Gastrocnemius medialis (tissue), 4 donors: ENCODE data around the gene LHX6. TPM values are rescaled to one million over a fixed set of nuclear protein-coding genes. Genes with fewer than 3 reads are reported as not detected.

Experiments
- ATAC-seq, 2 donors: fragments of 150-250 bp; one replicate each; pipeline ENCODE4 v1.9.1; 2016
- DNase-seq, 2 donors: peaks; one replicate each; pipeline ENCODE4 v3.0.0-alpha.2; 2019
- H3K27ac ChIP-seq, 4 donors: fragments of 200-600 bp; sonication (generic); 1 replicate in 1 of 4; 2 replicates in 3 of 4; pipeline ENCODE4 v1.5.1; 2016 to 2018; ENCODE audit warnings: mild to moderate bottlenecking in 2 of 4, moderate library complexity in 1 of 4
- H3K27me3 ChIP-seq, 3 donors: fragments of 200-600 bp; sonication (generic) in 2 of 3; 1 replicate in 1 of 3; 2 replicates in 2 of 3; pipeline versions ENCODE4 v1.5.1 to v1.6.0; 2016 to 2019; ENCODE audit warnings: mild to moderate bottlenecking in 1 of 3, moderate library complexity in 1 of 3
- H3K36me3 ChIP-seq, 2 donors: fragments of 200-600 bp; sonication (generic) in 1 of 2; one replicate each; pipeline ENCODE4 v1.5.1; 2017 to 2018
- H3K4me1 ChIP-seq, 2 donors: fragments of 200-600 bp; sonication (generic) in 1 of 2; one replicate each; pipeline ENCODE4 v1.5.1; 2016 to 2017; ENCODE audit warnings: mild to moderate bottlenecking in 2 of 2
- H3K4me3 ChIP-seq, 4 donors: fragments of 200-600 bp; sonication (generic) in 3 of 4; 1 replicate in 1 of 4; 2 replicates in 3 of 4; pipeline ENCODE4 v1.5.1; 2016 to 2019; ENCODE audit warnings: mild to moderate bottlenecking in 2 of 4
- H3K9me3 ChIP-seq, 3 donors: fragments of 200-600 bp; sonication (generic) in 2 of 3; 1 replicate in 1 of 3; 2 replicates in 2 of 3; pipeline ENCODE4 v1.5.1; 2016 to 2019
- POLR2A ChIP-seq, 2 donors: fragments of 450-650 bp; IDR thresholded peaks; one replicate each; pipeline ENCODE4 v1.6.1; 2017; ENCODE audit warnings: antibody characterized with exemption in 2 of 2, mild to moderate bottlenecking in 2 of 2, moderate library complexity in 2 of 2
- in situ Hi-C, 4 donors: fragments of 200-750 bp; cut with MboI; loops; one replicate each; pipeline versions ENCODE4 v1.15.0 to v1.8.0; 2017; ENCODE audit warnings: low sequenced_read_pairs in 4 of 4
- intact Hi-C: fragments of 100-400 bp; cut with DNase I; formaldehyde crosslinking; loops from one replicate; pipeline ENCODE4 v1.15.1; 2023; ENCODE audit warnings: low total_unique reads
- total RNA-seq, 4 donors: library from RNA; depleted of rRNA; stranded (reverse); fragments of >200 nt; gene quantifications; one replicate each; pipeline versions ENCODE4 v1.1.0 to v1.2.3, GENCODE V29; 2016
- TF ChIP-seq, protein P1 (sequence below), 5 experiments: fragments of 450-650 bp in 3 of 5; fragments of 200-600 bp in 2 of 5; sonication (generic) in 2 of 5; IDR thresholded peaks in 4 of 5; conservative IDR thresholded peaks in 1 of 5; 1 replicate in 4 of 5; 2 replicates in 1 of 5; pipeline ENCODE4 v1.5.1; 2016 to 2019; ENCODE audit warnings: antibody characterized with exemption in 5 of 5, mild to moderate bottlenecking in 3 of 5, moderate library complexity in 3 of 5

Gene LHX6
- total RNA-seq, 4 donors from 2014 or later, result 0.83 to 4.5 (median 1.7) TPM

DNA sequence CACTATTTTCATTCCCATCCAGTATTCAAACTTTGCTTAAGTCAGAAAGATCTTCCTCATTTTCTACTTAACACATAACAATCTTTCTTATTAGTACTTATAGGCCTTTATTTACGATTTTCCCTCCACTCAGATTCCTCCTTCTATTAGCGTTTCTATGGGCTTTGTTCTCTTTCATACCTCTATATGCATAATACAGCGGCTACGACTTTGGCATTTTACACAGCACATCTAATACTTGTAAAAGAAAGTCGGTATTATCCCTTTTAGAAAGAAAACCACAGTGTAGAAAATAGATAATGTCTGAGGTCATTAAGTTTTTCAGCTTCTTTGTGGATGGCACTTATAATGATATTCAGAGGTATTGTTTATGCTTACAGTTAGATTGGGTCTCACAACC is 27.4 kb upstream of the LHX6 start:
- DNase-seq, result no peak
- ATAC-seq, result no peak
- Histone ChIP-seq H3K27ac (no peak overlapping the region), H3K4me3 (no peak overlapping the region), H3K36me3 (peaks cover 0 to 47% of the 10 kb centered on the region in 2 donors), H3K4me1 (peaks cover 10 to 23% of the 10 kb centered on the region in 2 donors), H3K9me3 (no peaks in the 10 kb centered on the region), H3K27me3 (no peaks in the 10 kb centered on the region)
- intact Hi-C loops (no loop called here), in situ Hi-C loops (no loop called here)
- TF ChIP-seq, protein P1, sequence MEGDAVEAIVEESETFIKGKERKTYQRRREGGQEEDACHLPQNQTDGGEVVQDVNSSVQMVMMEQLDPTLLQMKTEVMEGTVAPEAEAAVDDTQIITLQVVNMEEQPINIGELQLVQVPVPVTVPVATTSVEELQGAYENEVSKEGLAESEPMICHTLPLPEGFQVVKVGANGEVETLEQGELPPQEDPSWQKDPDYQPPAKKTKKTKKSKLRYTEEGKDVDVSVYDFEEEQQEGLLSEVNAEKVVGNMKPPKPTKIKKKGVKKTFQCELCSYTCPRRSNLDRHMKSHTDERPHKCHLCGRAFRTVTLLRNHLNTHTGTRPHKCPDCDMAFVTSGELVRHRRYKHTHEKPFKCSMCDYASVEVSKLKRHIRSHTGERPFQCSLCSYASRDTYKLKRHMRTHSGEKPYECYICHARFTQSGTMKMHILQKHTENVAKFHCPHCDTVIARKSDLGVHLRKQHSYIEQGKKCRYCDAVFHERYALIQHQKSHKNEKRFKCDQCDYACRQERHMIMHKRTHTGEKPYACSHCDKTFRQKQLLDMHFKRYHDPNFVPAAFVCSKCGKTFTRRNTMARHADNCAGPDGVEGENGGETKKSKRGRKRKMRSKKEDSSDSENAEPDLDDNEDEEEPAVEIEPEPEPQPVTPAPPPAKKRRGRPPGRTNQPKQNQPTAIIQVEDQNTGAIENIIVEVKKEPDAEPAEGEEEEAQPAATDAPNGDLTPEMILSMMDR (IDR thresholded peaks at IDR 0.05 in 4 of 5, conservative IDR thresholded peaks at IDR 0.05 in 1 of 5), result no peak
- TF ChIP-seq POLR2A (IDR thresholded peaks at IDR 0.05), result no peak

GRCh38 chr9:122254761-122255160 is 26.0 kb upstream of the LHX6 start:
- Histone ChIP-seq H3K27me3 (no peaks in the 10 kb centered on the region), H3K4me3 (no peak overlapping the region), H3K27ac (peak overlapping the region in 2 of 4 donors; percentile 19 to 32), H3K4me1 (peaks cover 7 to 22% of the 10 kb centered on the region in 2 donors), H3K36me3 (peaks cover 0 to 42% of the 10 kb centered on the region in 2 donors), H3K9me3 (no peaks in the 10 kb centered on the region)
- TF ChIP-seq POLR2A (IDR thresholded peaks at IDR 0.05), result no peak
- TF ChIP-seq, protein P1 (IDR thresholded peaks at IDR 0.05 in 4 of 5, conservative IDR thresholded peaks at IDR 0.05 in 1 of 5), result no peak
- intact Hi-C loops (no loop called here), in situ Hi-C loops (no loop called here)
- ATAC-seq (no peak), DNase-seq (no peak)

DNA sequence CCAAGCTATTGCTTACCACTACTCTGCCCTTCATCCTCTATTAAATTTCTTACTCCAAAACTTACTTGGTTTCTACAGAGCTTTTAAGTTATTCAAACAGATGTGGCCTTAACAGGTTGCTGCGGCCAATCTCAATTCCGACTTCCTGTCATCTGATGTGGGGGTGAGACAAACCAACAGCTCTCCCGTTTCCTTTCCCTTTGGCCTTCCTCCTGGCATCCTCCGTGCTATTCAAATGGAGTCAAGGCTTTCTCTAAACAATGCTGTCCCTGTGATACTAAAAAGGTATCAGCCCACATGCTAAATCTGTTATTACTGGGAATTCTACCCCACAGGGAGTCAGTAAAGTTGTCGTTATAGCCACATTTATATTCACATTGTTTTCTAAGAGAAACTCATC is 24.0 kb upstream of the LHX6 start:
- intact Hi-C loops, result no loop called here
- Histone ChIP-seq H3K9me3 (no peaks in the 10 kb centered on the region), H3K4me3 (no peak overlapping the region), H3K36me3 (peaks cover 0 to 37% of the 10 kb centered on the region in 2 donors), H3K27me3 (no peaks in the 10 kb centered on the region), H3K4me1 (peaks cover 11 to 28% of the 10 kb centered on the region in 2 donors), H3K27ac (peak overlapping the region; percentile 29 to 64 (median 42))
- no peak for TF ChIP-seq POLR2A (IDR thresholded peaks at IDR 0.05)
- TF ChIP-seq, protein P1 (IDR thresholded peaks at IDR 0.05 in 4 of 5, conservative IDR thresholded peaks at IDR 0.05 in 1 of 5), result no peak
- ATAC-seq (no peak), DNase-seq (no peak)
- in situ Hi-C loops, result no loop called here

GRCh38 chr9:122251351-122251750 is 22.6 kb upstream of the LHX6 start:
- no peak for ATAC-seq
- Histone ChIP-seq H3K36me3 (peaks cover 0 to 41% of the 10 kb centered on the region in 2 donors), H3K9me3 (no peaks in the 10 kb centered on the region), H3K27me3 (no peaks in the 10 kb centered on the region), H3K27ac (peak overlapping the region in 2 of 4 donors; percentile 3 to 32), H3K4me3 (no peak overlapping the region), H3K4me1 (peaks cover 11 to 28% of the 10 kb centered on the region in 2 donors)
- no peak for TF ChIP-seq POLR2A (IDR thresholded peaks at IDR 0.05)
- TF ChIP-seq, protein P1 (IDR thresholded peaks at IDR 0.05 in 4 of 5, conservative IDR thresholded peaks at IDR 0.05 in 1 of 5), result no peak
- intact Hi-C loops (no loop called here), in situ Hi-C loops (no loop called here)
- DNase-seq, result no peak

- TF ChIP-seq POLR2A (IDR thresholded peaks at IDR 0.05), result no peak
- TF ChIP-seq, protein P1 (IDR thresholded peaks at IDR 0.05 in 4 of 5, conservative IDR thresholded peaks at IDR 0.05 in 1 of 5), result no peak
- ATAC-seq (peak; percentile 82 to 85), DNase-seq (peak in 1 of 2 donors; percentile 37)
- H3K4me3 ChIP-seq, result no peak overlapping the region
- H3K27me3 ChIP-seq, result no peaks in the 10 kb centered on the region
- H3K4me1 ChIP-seq, result peaks cover 11 to 22% of the 10 kb centered on the region in 2 donors
- in situ Hi-C loops (no loop called here), intact Hi-C loops (no loop called here)
- peaks cover 5 to 68% of the 10 kb centered on the region in 2 donors for H3K36me3 ChIP-seq
- peak overlapping the region in 2 of 4 donors; percentile 31 to 45 for H3K27ac ChIP-seq
- H3K9me3 ChIP-seq, result no peaks in the 10 kb centered on the region
These were observed 19.7 kb upstream of the LHX6 start for GRCh38 chr9:122248448-122248865.
